Measurements from ENCODE around the gene GAMT. TPM values are rescaled to one million over a fixed set of nuclear protein-coding genes. Genes with fewer than 3 reads are reported as not detected.
"Not testable (repeated sequence)": the region's sequence is repeated elsewhere in the genome, so short reads cannot be mapped to it uniquely, and the experiment has no call there.

Gene GAMT
- total RNA-seq: 214 TPM

GRCh38 chr19:1401138-1401888 lies at the start of gene GAMT:
Gene GAMT, minus strand, starts transcription at chr19:1401542. Its CDS starts 66 bp downstream, at chr19:1401476.
- ATAC-seq (peak; percentile 60), DNase-seq (ENCODE audit: low spot score) (peak; percentile 75)

- ATAC-seq (no peak), DNase-seq (ENCODE audit: low spot score) (no peak)
Observed at GRCh38 chr19:1449467-1450442, 48.4 kb upstream of the GAMT start, which contains the start of gene APC2. Gene APC2, plus strand, starts transcription at chr19:1450121. Its CDS starts 2,881 bp downstream, at chr19:1453002.

GRCh38 chr19:1447944-1448343 lies 46.6 kb upstream of the GAMT start:
- no peak for DNase-seq (ENCODE audit: low spot score)
- ATAC-seq: no peak

GRCh38 chr19:1447504-1447903 lies 46.2 kb upstream of the GAMT start:
- no peak for ATAC-seq
- no peak for DNase-seq (ENCODE audit: low spot score)

GRCh38 chr19:1446713-1447481 lies 45.6 kb upstream of the GAMT start:
- DNase-seq (ENCODE audit: low spot score) (no peak), ATAC-seq (no peak)

- ATAC-seq (no peak), DNase-seq (ENCODE audit: low spot score) (no peak)
Observed at GRCh38 chr19:1445932-1446712, 44.8 kb upstream of the GAMT start.

GRCh38 chr19:1445185-1445931 lies 44.0 kb upstream of the GAMT start:
- DNase-seq (ENCODE audit: low spot score) (no peak), ATAC-seq (peak; percentile 93)

- no peak for ATAC-seq
- DNase-seq (ENCODE audit: low spot score): no peak
Observed at GRCh38 chr19:1441677-1442438, 40.5 kb upstream of the GAMT start.

GRCh38 chr19:1441022-1441426 lies 39.7 kb upstream of the GAMT start:
- no peak for ATAC-seq

GRCh38 chr19:1440418-1440801 lies 39.1 kb upstream of the GAMT start:
- no peak for ATAC-seq

More at GRCh38 chr19:1441022-1441426, 39.7 kb upstream of the GAMT start:
- DNase-seq (ENCODE audit: low spot score): no peak

GRCh38 chr19:1439525-1440417 lies 38.4 kb upstream of the GAMT start:
- not testable (repeated sequence) for ATAC-seq; DNase-seq (ENCODE audit: low spot score)

More at GRCh38 chr19:1440418-1440801, 39.1 kb upstream of the GAMT start:
- no peak for DNase-seq (ENCODE audit: low spot score)

- ATAC-seq: no peak
- no peak for DNase-seq (ENCODE audit: low spot score)
Observed at GRCh38 chr19:1438933-1439354, 37.6 kb upstream of the GAMT start.

- peak; percentile 96 for ATAC-seq
Observed at GRCh38 chr19:1438035-1438932, 36.9 kb upstream of the GAMT start, which contains the start of gene RPS15. Gene RPS15, plus strand, starts transcription at chr19:1438396. Its CDS starts 30 bp downstream, at chr19:1438426.

GRCh38 chr19:1437609-1438008 lies 36.3 kb upstream of the GAMT start:
- ATAC-seq (peak; percentile 13), DNase-seq (ENCODE audit: low spot score) (no peak)

More at GRCh38 chr19:1438035-1438932, 36.9 kb upstream of the GAMT start, which contains the start of gene RPS15:
- DNase-seq (ENCODE audit: low spot score): peak; percentile 96

- DNase-seq (ENCODE audit: low spot score): no peak
- ATAC-seq: no peak
Observed at GRCh38 chr19:1435378-1435989, 34.1 kb upstream of the GAMT start.

GRCh38 chr19:1434577-1435060 lies 33.3 kb upstream of the GAMT start:
- no peak for ATAC-seq
- no peak for DNase-seq (ENCODE audit: low spot score)
